CD14-positive monocyte (primary cell): ENCODE results near the gene WFDC11. TPM values are rescaled to one million over a fixed set of nuclear protein-coding genes. Genes with fewer than 3 reads are reported as not detected.

ENCODE experiments used
- DNase-seq, 3 donors: peaks; one replicate each; pipeline ENCODE4 v3.0.0-alpha.2; 2011 to 2022
- H2AFZ ChIP-seq: 2 replicates; pipeline ENCODE4 v1.6.0; 2012; ENCODE audit warnings: mild to moderate bottlenecking, low read depth, low read length, inconsistent platforms; ENCODE audit not compliant: insufficient read depth, poor library complexity, severe bottlenecking
- H3K27ac ChIP-seq, 2 donors: 1 replicate in 1 of 2; 2 replicates in 1 of 2; pipeline ENCODE4 v1.5.1; 2012 to 2013; ENCODE audit warnings: low read length in 2 of 2, control low read depth in 1 of 2, inconsistent platforms in 1 of 2, low read depth in 1 of 2, mild to moderate bottlenecking in 1 of 2
- H3K27me3 ChIP-seq, 2 donors: one replicate each; pipeline versions ENCODE4 v1.6.0 to v1.6.1; 2011 to 2013; ENCODE audit warnings: low read length in 2 of 2; ENCODE audit not compliant: control insufficient read depth in 2 of 2, insufficient read depth in 2 of 2
- H3K36me3 ChIP-seq, 2 donors: replicated peaks in 1 of 2; 1 replicate in 1 of 2; 2 replicates in 1 of 2; pipeline versions ENCODE4 v1.5.1 to v1.6.1; 2012 to 2013; ENCODE audit warnings: low read length in 2 of 2, control low read depth in 1 of 2, inconsistent platforms in 1 of 2, mild to moderate bottlenecking in 1 of 2; ENCODE audit not compliant: insufficient read depth in 2 of 2, control insufficient read depth in 1 of 2
- H3K4me1 ChIP-seq, 2 donors: 1 replicate in 1 of 2; 2 replicates in 1 of 2; pipeline versions ENCODE4 v1.5.1 to v1.6.1; 2012 to 2013; ENCODE audit warnings: low read length in 2 of 2, control low read depth in 1 of 2, inconsistent platforms in 1 of 2, mild to moderate bottlenecking in 1 of 2, moderate library complexity in 1 of 2; ENCODE audit not compliant: insufficient read depth in 2 of 2, control insufficient read depth in 1 of 2
- H3K4me2 ChIP-seq: replicated peaks from 2 replicates; pipeline ENCODE3; 2012; ENCODE audit warnings: low read length, moderate library complexity, mild to moderate bottlenecking; ENCODE audit not compliant: poor library complexity, severe bottlenecking; ENCODE audit errors: extremely low read depth
- H3K4me3 ChIP-seq, 3 experiments: fragments of 200-600 bp in 1 of 3; sonication (generic) in 1 of 3; replicated peaks in 1 of 3; 1 replicate in 2 of 3; 2 replicates in 1 of 3; pipeline ENCODE4 v1.5.1; 2011 to 2013; ENCODE audit warnings: low read length in 3 of 3, mild to moderate bottlenecking in 3 of 3, control low read depth in 2 of 3, low read depth in 2 of 3, inconsistent platforms in 1 of 3, moderate library complexity in 1 of 3
- H3K79me2 ChIP-seq: 2 replicates; pipeline ENCODE4 v1.6.0; 2012; ENCODE audit warnings: mild to moderate bottlenecking, control low read depth, inconsistent platforms, low read length, moderate library complexity; ENCODE audit not compliant: insufficient read depth
- H3K9ac ChIP-seq: 2 replicates; pipeline ENCODE4 v1.6.0; 2017; ENCODE audit warnings: low read length, mild to moderate bottlenecking; ENCODE audit not compliant: insufficient read depth, poor library complexity, severe bottlenecking
- H3K9me3 ChIP-seq, 2 donors: replicated peaks in 1 of 2; 1 replicate in 1 of 2; 2 replicates in 1 of 2; pipeline versions ENCODE4 v1.5.1 to v1.6.1; 2012 to 2013; ENCODE audit warnings: low read length in 2 of 2, control low read depth in 1 of 2; ENCODE audit not compliant: control insufficient read depth in 1 of 2, insufficient read depth in 1 of 2
- H4K20me1 ChIP-seq: 2 replicates; pipeline ENCODE4 v1.6.0; 2012; ENCODE audit warnings: mild to moderate bottlenecking, low read length, control low read depth, moderate library complexity; ENCODE audit not compliant: insufficient read depth
- H3K27ac Mint-ChIP-seq, 7 donors: one replicate each; pipeline ENCODE4 v1.8.0; 2020; ENCODE audit warnings: mild to moderate bottlenecking in 7 of 7, mixed read lengths in 7 of 7, moderate library complexity in 6 of 7, inconsistent platforms in 2 of 7
- H3K27me3 Mint-ChIP-seq, 3 donors: one replicate each; pipeline ENCODE4 v1.8.0; 2021 to 2022; ENCODE audit warnings: low read depth in 3 of 3, mild to moderate bottlenecking in 3 of 3, mixed read lengths in 3 of 3, moderate library complexity in 3 of 3, inconsistent platforms in 1 of 3
- H3K36me3 Mint-ChIP-seq, 2 donors: one replicate each; pipeline ENCODE4 v1.8.0; 2020; ENCODE audit warnings: mixed read lengths in 2 of 2, inconsistent platforms in 1 of 2, mild to moderate bottlenecking in 1 of 2
- H3K4me1 Mint-ChIP-seq: one replicate; pipeline ENCODE4 v1.8.0; 2020; ENCODE audit warnings: mild to moderate bottlenecking, mixed read lengths
- H3K4me3 Mint-ChIP-seq, 2 donors: one replicate each; pipeline ENCODE4 v1.8.0; 2020; ENCODE audit warnings: mild to moderate bottlenecking in 2 of 2, mixed read lengths in 2 of 2, moderate library complexity in 1 of 2
- H3K9me3 Mint-ChIP-seq, 7 donors: one replicate each; pipeline ENCODE4 v1.8.0; 2020 to 2022; ENCODE audit warnings: mixed read lengths in 7 of 7, mild to moderate bottlenecking in 6 of 7, moderate library complexity in 6 of 7, inconsistent platforms in 2 of 7
- WGBS: methylation state at CpG from one replicate; pipeline ENCODE4 v1.1.5; 2013; ENCODE audit warnings: missing lambda C conversion rate; ENCODE audit not compliant: insufficient coverage; 5-methylcytosine and 5-hydroxymethylcytosine counted together
- intact Hi-C, 2 donors: fragments of 100-400 bp; cut with micrococcal nuclease; formaldehyde crosslinking; loops; one replicate each; pipeline versions ENCODE4 v1.15.0 to v1.15.1; 2023
- polyA plus RNA-seq, 3 donors: library from polyadenylated mRNA; depleted of rRNA in 1 of 3; unstranded in 2 of 3; stranded (reverse) in 1 of 3; fragments of 300-500 nt in 2 of 3; fragments of >200 nt in 1 of 3; fragmentation: Illumina TruSeq in 2 of 3; gene quantifications; 1 replicate in 2 of 3; 2 replicates in 1 of 3; pipeline ENCODE4 v1.2.3, GENCODE V29; 2012 to 2021
- TF ChIP-seq, protein P1 (sequence below): fragments of 200-600 bp; IDR thresholded peaks from one replicate; pipeline ENCODE4 v1.8.0; 2022; ENCODE audit warnings: antibody characterized with exemption, mild to moderate bottlenecking

Gene WFDC11
- polyA plus RNA-seq, 3 donors: not detected

GRCh38 chr20:45612314-45612713, 57.7 kb downstream of the WFDC11 start:
- Histone ChIP-seq H3K9me3 (peaks cover 0 to 2% of the 10 kb centered on the region in 2 donors), H2AFZ (no peak overlapping the region), H3K4me2 (no peak overlapping the region), H3K9ac (no peak overlapping the region), H3K27ac (no peak overlapping the region), H3K36me3 (no peaks in the 10 kb centered on the region), H3K4me3 (no peak overlapping the region), H3K27me3 (peaks cover 0 to 2% of the 10 kb centered on the region in 2 donors), H4K20me1 (no peaks in the 10 kb centered on the region), H3K79me2 (no peaks in the 10 kb centered on the region), H3K4me1 (no peaks in the 10 kb centered on the region)
- H3K36me3 Mint-ChIP-seq: no peaks in the 10 kb centered on the region
- TF ChIP-seq, protein P1, sequence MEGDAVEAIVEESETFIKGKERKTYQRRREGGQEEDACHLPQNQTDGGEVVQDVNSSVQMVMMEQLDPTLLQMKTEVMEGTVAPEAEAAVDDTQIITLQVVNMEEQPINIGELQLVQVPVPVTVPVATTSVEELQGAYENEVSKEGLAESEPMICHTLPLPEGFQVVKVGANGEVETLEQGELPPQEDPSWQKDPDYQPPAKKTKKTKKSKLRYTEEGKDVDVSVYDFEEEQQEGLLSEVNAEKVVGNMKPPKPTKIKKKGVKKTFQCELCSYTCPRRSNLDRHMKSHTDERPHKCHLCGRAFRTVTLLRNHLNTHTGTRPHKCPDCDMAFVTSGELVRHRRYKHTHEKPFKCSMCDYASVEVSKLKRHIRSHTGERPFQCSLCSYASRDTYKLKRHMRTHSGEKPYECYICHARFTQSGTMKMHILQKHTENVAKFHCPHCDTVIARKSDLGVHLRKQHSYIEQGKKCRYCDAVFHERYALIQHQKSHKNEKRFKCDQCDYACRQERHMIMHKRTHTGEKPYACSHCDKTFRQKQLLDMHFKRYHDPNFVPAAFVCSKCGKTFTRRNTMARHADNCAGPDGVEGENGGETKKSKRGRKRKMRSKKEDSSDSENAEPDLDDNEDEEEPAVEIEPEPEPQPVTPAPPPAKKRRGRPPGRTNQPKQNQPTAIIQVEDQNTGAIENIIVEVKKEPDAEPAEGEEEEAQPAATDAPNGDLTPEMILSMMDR: no peak
- no peak overlapping the region for H3K27ac Mint-ChIP-seq
- no peak for DNase-seq
- no peaks in the 10 kb centered on the region for H3K4me1 Mint-ChIP-seq
- H3K4me3 Mint-ChIP-seq: no peak overlapping the region
- peaks cover under 1 to 2% (median 2%) of the 10 kb centered on the region in 3 donors for H3K27me3 Mint-ChIP-seq
- intact Hi-C loops: no loop called here
- peaks cover 0 to 10% (median under 1%) of the 10 kb centered on the region in 7 donors for H3K9me3 Mint-ChIP-seq

- no peaks in the 10 kb centered on the region for H4K20me1 ChIP-seq
- H3K9ac ChIP-seq: no peak overlapping the region
- Mint-ChIP-seq H3K4me1 (no peaks in the 10 kb centered on the region), H3K27ac (no peak overlapping the region), H3K9me3 (peaks cover 0 to 20% (median 8%) of the 10 kb centered on the region in 7 donors), H3K36me3 (no peaks in the 10 kb centered on the region), H3K27me3 (peaks cover 2 to 4% (median 2%) of the 10 kb centered on the region in 3 donors), H3K4me3 (no peak overlapping the region)
- no peaks in the 10 kb centered on the region for H3K79me2 ChIP-seq
- DNase-seq: no peak
- no peak overlapping the region for H3K4me2 ChIP-seq
- no peak overlapping the region for H3K27ac ChIP-seq
- WGBS: 100% methylated on average over 1 of the region's 4 CpGs
- H3K9me3 ChIP-seq: peaks cover 0 to 6% of the 10 kb centered on the region in 2 donors
- no peaks in the 10 kb centered on the region for H3K4me1 ChIP-seq
- no peak overlapping the region for H2AFZ ChIP-seq
- intact Hi-C loops: no loop called here
- H3K4me3 ChIP-seq: no peak overlapping the region
- H3K27me3 ChIP-seq: peaks cover 0 to 2% of the 10 kb centered on the region in 2 donors
- TF ChIP-seq, protein P1: no peak
- no peaks in the 10 kb centered on the region for H3K36me3 ChIP-seq
Measured at GRCh38 chr20:45611054-45611453, 59.0 kb downstream of the WFDC11 start.
